Stimulated activated CD4-positive, alpha-beta T cell treated with anti-CD3 and anti-CD28 coated beads, Interleukin-2, amount 100 ng/mL, for 48 hours (primary cell): ENCODE measurements around the gene ZRANB3.
"Not testable (repeated sequence)": the region's sequence is repeated elsewhere in the genome, so short reads cannot be mapped to it uniquely, and the experiment has no call there.

ENCODE experiments used
- DNase-seq, 2 donors: peaks; one replicate each; pipeline ENCODE4 v3.0.0-alpha.2; 2020

The ZRANB3 gene

DNA sequence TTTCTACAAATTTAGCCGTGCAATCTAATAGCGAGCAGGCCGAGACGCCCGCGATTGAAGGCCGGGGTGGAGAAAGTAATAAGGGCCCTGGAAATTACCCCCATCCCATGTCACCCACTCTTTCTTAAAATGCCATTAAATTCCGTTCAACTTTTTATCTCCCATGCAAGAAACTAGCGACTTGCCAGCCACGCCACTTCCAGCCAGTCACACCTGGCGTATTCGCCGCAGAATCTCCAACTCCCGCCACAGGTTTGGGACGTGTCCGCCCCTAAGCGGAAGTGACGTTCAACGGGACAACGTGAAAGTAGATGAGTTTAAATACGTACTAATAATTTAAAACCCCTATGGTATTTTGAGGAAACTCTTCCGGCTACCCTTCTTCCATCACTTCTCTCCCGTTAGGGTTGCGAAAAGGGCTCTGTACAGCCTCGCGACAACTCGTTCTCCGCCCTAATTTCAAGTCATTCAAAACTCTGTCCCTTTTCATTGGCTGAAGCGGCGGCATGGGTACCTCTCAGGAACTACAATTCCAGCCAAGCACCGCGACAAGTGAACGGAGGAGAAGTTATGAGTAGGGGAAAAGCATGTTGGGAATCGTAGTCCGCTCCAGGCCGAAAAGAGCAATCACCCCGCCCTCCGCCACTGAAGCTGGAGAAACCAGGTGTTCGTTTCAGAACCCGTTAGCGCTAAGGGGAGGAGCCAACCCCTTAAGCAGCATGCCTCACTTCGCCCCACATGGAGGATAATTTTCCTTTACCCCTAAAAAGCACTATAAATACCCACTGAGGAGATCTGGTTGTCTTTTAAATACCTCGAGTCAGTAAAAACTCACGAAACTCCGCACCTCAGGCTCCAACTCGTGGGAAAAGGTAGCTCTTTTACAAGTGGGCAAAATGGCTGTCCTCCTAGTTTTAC is at the start of gene ZRANB3:
TSS of gene ZRANB3 (minus strand) at position 906 of the 918 bp plus-strand sequence.
- DNase-seq = peak; percentile 78 to 83

DNA sequence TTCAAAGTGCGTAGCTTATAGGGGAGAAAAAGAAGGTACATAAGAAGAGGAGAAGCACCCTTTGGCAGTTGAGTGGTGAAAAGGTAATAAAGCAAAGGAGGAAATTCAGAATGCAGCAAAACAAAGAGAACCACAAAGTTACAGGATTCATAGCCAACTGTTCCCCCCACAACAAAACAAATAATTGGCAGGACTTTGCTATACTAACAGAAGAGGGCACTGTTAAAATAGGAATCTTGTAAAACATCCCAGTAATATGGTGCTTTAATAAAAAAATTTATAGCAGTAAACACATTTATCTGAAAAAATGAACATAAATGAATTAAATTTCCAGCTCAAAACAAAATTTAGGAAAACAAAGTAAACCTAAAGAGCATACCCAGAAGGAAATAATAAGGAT is 42.6 kb upstream of the ZRANB3 start:
- no peak for DNase-seq

DNA sequence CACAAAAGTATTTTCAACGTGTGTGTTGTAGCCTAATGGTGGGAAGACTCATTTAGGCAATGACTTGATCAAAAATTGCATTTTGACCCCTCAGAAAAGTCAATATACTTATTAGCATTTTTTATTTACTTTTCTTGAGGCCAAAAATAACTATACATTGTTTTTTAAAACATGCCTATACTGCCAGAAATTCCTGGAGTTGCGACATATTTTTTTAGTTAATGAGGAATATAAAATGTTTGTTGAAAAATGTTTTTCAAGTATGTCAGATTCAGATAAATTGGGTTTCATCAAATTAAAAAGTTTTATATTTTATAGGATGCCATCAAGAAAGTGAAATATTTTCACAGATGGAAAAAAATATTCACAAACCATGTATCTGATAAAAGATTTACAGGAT is 39.9 kb upstream of the ZRANB3 start:
- no peak for DNase-seq

DNA sequence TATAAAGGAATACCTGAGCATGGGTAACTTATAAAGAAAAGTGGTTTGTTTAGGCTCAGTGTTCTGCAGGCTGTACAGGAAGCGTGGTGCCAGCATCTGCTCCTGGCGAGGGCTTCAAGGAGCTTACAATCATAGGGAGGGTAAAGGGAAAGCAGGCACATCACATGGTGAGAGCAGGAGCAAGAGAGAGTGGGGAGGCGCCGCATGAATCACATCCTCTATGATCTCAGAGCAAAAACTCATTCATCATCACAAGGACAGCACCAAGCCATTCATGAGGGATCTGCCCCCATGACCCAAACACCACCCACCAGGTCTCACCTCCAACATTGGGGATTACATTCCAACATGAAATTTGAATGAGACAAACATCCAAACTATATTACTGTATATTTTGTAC is 32.8 kb upstream of the ZRANB3 start:
- DNase-seq = no peak

DNA sequence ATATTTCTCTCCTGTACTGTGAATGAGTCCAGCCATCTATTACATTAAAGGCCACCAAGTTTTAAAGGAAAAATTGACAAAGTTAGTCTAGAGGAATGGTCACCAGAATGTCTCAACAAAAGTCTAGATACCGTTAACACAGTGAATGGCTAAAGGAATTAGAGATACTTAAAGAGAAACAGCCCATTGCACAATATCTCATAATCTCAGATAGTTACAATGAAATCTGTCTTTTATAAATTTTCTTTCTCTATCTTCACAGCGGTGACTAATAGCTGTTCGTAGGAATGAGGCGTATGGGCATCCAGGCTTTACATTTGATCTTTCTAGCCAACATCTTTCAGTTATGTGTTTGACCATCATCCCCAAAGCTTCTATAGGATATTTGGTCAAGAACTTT is 30.9 kb upstream of the ZRANB3 start:
- no peak for DNase-seq

DNA sequence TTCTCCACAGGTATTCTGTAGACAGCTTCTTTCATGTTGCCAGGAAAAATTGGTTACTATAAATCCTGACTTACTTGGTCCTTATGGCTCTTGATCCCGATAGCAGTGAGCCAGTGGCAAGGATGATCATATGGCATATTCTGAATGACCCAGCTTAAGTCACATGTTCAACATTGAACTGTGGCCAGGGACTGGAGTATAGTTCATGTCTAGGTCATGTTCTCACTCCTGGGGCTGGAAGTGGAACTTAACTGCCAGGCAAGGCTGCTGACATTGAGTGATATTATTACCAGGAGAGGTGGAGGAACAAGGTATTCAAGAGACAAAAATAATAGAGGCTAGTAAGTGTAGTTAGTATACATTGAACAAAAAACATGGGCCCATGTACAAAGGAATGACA is 26.5 kb upstream of the ZRANB3 start:
- no peak for DNase-seq

DNA sequence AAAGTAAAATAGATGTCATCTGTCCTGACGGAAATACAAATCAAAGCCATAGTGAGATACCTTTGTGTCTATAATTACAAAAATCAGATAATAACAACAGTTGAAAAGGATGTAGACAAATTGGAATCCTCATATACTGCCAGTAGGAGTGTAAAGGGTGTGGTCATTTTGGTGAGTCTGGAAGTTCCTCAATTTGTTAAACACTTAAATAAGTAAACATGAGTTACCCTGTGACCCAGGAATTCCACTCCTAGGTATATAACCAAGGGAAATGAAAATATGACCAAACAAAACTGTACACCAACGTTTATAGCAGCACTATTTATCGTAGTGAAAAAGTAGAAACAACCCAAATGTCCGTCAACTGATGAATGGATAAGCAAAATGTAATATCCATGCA is 24.3 kb upstream of the ZRANB3 start:
- no peak for DNase-seq

DNA sequence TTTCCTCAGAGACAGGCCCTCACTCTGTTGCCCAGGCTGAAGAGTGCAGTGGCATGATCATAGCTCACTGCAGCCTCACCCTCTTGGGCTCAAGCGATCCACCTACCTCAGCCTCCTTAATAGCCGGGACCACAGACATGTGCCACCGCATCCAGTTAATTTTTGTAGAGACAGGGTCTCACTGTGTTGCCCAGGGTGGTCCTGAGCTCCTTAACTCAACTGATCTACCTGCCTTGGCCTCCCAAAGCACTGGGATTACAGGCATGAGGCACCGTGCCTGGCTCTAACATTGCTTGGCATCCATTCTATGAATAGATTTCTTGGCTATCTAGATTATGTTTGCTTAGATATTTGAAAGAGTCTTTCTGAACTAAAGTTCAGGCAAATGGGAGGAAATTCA is 21.9 kb upstream of the ZRANB3 start:
- DNase-seq = no peak

DNA sequence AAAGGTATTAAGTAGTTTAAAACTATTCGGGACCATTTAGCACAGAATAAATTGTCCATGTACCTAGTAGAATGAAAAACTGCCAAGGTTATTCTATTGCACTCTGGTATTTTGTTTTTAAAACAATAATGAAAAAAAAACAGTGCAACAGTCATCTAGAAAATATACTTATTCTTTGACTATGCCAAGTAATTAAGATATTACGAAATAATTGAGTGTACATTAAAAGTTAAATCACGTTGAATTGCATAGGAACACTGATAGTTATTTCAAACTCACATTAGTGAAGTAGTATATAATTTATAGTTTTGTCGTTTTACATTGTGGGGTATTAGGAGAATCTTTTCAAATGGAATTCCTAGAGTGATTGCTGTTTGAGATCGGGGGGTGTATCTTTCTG is 20.3 kb upstream of the ZRANB3 start:
- no peak for DNase-seq

DNA sequence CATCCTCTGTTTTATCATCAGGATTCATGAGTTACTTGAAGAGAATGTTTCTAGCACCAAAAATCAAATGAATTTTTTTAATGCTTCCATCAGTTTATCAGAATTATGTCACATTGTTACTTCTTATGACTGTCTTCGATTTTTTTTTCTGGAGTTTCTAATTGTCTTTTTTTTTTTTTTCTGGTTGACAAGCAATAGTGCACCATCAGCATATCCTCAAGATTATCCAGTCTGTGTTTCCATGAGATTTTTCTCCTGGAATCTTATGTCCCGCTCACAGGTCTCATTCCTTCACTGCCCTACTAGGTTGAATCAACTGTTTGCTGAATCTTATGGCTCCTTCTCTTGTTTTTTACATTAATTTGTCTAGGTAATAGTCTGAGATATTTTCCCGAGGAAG is 16.3 kb upstream of the ZRANB3 start:
- DNase-seq = no peak

DNA sequence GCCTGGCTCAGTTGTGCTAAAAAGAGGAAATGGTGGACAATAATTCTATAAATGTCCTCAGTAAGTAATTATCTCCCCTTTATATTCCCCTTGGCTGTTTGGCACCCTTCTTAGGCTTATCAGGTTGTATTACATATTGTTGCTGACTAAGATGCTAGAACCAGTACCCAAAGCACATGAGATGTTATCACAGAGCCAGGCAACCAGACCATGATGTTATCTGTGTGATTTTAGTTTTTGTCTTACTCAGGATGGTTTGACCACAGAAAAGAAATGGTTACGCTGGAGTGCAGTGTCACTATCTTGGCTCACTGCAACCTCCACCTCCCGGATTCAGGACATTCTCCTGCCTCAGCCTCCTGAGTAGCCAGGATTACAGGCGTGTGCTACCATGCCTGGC is 15.4 kb upstream of the ZRANB3 start:
- no peak for DNase-seq

DNA sequence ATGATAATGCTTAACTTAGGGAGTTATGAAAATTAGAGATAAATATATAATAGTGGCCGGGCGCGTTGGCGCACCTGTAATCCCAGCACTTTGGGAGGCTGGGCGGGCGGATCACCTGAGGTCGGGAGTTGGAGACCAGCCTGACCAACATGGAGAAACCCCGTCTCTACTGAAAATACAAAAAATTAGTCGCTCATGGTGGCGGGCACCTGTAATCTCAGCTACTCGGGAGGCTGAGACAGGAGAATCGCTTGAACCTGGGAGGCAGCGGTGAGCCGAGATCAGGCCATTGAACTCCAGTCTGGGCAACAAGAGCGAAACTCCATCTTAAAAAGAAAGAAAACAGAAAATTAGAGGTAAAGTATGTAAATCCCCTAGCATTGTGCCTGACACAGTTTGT is 2.5 kb upstream of the ZRANB3 start:
- DNase-seq = not testable (repeated sequence)

DNA sequence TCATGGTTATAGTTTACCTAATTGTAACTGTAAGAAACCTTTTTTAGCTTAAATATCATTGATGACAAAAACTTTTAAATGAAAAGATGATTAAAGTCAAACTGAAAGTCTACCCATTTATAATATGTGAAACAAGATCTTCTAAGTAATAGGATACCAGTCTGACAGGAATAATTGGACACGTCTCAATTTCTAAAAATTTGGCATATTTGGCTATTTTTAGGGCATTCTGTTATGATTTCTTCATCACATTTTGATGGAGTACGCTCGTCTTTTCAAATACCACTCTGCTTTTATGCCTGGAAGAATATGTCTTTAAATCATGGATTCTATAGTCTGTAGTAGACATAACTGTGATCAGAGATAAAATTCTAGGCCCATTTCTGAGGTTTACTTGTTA is 1.6 kb upstream of the ZRANB3 start:
- no peak for DNase-seq

DNA sequence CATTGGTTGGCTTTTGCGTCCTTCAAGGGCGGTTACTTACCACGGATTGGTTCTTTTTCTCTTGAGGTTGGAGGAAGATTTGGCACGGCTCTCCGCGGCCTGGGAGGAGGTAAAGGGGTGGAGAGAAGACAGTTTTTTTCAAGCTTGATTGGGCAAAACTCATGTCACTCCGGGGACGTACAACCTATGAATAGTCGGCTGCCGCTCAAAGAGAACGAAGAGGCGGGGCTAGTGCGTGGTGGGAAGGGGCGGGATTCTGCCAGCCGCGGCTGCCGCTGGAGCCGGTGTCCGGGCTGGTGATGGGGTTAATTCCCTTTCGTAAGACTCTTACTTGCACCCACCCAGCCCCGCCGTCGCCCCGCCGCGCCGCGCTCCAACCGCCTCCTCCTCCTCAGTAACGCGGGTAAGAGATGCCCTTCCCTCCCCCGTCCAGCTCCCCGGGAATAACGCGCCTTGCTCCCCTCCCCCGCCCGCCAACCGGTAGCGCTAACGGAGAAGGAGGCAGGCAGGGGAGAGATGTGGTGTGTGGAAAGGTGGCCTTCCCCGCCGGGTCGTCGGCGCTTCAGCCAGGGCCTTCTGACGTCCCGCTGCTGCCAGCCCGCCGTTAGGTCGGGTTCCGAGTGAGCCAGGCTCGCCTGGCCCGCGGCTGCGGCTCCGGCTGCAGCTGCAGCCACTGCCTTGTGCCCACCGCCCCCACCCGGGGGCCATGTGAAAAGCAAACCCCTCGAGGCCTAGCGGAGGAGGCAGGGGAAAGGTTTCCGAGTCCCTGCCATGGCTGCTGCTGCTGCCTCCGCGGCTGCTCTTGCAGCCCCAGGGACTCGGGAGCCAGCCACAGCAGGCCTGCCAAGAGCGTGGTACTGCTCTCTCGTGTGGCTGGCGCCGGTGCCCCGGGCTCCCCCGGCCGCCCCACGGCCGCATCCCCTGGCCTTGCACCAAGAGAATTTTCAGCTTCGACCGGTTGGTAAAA is 496 bp upstream of the ZRANB3 start, which contains the start of gene R3HDM1:
TSS of gene R3HDM1 (plus strand) at position 254 of the 967 bp plus-strand sequence. CDS start 73,362 bp downstream, outside the sequence.
- DNase-seq = peak; percentile 90 to 94

DNA sequence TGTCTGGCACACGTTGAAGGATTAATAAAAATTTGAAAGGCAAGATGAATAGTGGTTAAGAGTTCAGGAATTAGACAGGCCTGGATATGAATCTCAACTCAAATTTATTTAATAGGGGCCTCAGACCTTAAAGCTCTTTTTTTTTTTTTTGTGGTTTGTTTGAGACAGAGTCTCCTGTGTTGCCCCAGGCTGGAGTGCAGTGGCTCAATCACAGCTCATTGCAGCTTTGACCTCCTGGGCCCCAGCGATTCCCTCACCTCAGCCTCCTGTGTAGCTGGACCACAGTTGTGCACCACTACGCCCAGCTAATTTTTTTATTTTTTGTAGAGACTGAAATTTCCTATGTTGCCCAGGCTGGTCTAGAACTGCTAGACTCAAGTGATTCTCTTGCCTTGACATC is 3.0 kb downstream of the ZRANB3 start:
- no peak for DNase-seq

DNA sequence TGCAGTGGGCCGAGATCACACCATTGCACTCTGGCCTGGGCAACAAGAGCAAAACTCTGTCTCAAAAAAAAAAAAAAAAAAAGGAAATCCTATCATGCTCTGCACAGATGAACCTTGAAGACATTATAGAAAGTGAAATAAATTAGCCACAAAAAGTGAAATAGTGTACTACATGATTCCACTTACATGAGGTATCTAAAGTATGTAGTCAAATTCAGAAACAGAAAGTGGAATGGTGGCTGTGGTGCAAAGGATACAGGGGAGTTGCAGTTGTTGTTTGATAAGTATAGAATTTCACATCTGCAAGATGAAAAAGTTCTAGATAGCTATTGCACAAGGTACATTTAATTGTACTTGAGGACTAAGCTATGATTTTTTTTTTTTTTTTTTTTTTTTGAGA is 5.2 kb downstream of the ZRANB3 start:
- DNase-seq = no peak

DNA sequence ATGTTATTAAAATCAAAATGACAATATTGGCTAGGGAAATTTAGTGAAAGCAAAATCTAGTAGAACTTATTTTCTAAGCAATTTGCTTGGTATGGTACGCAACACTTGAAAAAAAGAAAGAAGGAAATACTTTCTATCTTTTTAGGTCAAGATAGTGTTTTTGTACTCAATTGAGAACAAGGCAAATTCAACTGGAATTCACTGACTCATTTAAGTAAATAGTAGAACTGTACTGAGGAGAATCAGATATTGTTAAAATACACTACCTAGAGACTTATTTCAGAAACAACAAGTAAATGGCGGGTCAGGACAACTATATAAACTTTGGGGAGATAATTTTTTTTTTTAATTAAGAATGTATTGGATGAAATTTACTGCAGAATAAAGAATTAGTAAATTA is 18.9 kb downstream of the ZRANB3 start:
- DNase-seq = no peak

DNA sequence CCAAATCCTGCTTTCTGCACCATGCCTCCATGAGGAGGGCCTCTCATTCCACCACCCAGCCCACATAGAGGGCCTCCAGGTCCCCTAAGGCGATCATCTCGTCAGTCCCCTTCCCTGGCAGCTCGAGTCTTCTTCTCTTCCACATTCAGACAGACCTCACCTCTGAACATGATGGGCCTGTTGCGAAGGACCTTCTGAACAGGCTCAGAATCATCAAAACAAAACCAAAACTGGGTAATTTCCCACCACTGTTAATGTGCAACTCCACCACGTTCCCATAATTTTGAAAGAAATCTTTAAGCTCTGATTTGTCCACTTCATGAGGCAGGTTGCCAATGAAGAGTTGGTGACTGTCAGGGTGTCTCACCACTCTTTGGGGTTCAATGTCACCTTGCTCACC is 20.4 kb downstream of the ZRANB3 start:
- no peak for DNase-seq

DNA sequence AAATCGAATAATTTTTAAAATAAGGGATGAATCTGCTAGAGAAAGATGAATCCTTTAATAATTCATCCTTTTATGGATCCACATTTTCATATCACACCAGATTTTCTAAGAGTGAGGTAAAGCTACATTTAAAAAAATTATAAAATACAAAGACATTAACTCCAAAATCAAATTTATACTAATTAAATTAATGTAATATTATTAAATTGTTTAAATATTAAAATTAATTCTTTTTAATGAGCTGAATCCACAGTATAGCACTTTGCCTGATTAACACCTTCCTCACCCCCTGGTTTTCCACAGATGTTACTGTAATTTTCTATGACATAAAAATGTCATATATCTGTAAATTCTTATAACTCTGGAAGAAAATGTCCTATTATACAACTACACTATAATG is 26.2 kb downstream of the ZRANB3 start:
- no peak for DNase-seq

DNA sequence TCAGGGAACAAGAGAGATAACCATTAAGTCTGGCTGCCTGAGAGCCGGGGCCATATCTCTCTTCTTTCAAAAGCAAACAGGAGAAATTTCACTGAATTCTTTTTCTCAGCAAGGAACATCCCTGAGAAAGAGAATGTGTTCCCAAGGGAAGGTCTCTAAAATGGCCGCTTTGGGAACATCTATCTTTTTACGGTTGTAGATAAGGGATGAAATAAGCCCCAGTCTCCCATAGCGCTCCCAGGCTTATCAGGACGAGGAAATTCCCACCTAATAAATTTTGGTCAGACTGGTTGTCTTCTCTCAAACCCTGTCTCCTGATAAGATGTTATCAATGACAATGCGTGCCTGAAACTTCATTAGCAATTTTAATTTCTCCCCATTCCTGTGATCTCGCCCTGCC is 32.4 kb downstream of the ZRANB3 start:
- DNase-seq = not testable (repeated sequence)

DNA sequence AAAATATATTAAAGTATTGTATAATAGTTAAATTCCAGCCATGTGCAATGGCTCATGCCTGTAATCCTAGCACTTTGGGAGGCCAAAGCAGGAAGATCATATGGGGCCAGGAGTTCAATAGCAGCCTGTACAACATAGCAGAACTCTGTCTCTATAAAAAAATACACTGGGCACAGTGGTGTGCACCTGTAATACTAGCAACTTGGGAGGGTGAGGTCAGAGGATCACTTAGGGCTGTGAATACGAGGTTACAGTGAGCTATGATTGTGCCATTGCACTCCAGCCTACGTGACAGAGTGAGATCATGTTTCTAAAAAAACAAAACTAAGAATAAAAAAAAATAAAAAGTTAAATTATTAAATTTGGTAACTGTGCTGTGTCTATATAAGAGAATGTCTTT is 36.1 kb downstream of the ZRANB3 start:
- no peak for DNase-seq

DNA sequence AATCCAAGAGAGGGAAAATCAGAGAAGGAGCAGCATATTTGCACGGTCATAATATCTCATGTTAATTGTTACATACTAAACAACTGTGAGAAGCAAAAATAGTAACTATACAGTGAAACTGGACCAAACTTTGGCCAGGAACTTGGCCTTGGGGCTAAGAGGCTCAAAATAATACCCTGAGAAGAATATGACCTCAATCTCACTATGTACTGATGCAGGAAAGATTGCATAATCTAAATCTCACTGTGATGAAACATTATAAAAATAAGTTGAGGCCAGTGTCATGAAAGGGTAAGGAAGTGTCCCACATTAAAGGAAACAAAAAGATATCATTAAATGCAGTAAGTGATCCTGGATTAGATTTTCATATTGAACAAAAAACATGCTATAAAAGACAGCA is 36.5 kb downstream of the ZRANB3 start:
- DNase-seq = no peak

DNA sequence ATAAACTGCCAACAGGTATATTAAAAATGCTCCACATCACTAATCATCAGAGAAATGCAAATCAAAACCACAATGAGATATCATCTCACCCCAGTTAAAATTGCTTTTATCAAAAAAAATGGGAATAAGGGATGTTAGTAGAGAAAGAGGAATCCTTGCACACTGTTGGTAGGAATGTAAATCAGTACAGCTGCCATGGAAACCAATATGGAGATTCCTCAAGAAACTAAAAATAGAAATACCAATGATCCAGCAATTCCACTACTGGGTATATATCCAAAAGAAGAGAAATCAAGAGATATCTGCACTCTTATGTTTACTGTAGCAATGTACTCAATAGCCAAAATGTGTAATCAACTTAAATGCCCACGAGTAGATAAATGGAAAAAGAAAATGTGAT is 40.6 kb downstream of the ZRANB3 start:
- DNase-seq = no peak

DNA sequence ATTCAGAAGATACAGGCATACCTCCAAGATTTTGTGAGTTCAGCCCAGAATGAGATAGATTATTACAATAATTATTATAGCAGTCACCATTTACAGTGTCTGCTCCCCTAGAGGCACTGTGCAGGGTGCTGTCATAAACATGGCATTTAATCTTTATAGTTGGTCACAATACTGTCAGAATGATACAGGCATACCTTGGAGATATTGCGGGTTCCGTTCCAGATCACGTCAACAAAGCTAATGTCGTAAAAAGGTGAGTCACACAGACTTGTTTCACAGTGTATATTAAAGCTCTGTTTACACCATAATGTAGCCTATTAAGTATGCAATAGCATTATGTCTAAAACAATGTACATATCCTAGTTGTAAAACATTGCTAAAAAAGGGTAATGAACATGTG is 45.6 kb downstream of the ZRANB3 start:
- no peak for DNase-seq
